NCI-H748 treated with DMSO at 0.1 percent for 48 hours (cell line): Measurements from ENCODE around the gene LIN52.

Experiments
- DNase-seq: peaks from one replicate; lab custom pipeline; 2025; lab: John Stamatoyannopoulos, UW

LIN52 gene

GRCh38 chr14:74194506-74195274 lies 109.9 kb downstream of the LIN52 start:
- DNase-seq = no peak

- DNase-seq = no peak
Measured at GRCh38 chr14:74195623-74196022, 110.9 kb downstream of the LIN52 start.

- no peak for DNase-seq
Measured at GRCh38 chr14:74198441-74199234, 113.9 kb downstream of the LIN52 start.

- no peak for DNase-seq
Measured at GRCh38 chr14:74202113-74202512, 117.4 kb downstream of the LIN52 start.

- no peak for DNase-seq
Measured at GRCh38 chr14:74203639-74204038, 118.9 kb downstream of the LIN52 start.

- no peak for DNase-seq
Measured at GRCh38 chr14:74204491-74204890, 119.7 kb downstream of the LIN52 start.

GRCh38 chr14:74205882-74206281 lies 121.1 kb downstream of the LIN52 start:
- DNase-seq = no peak

- no peak for DNase-seq
Measured at GRCh38 chr14:74207943-74208342, 123.2 kb downstream of the LIN52 start.

- DNase-seq = no peak
Measured at GRCh38 chr14:74208642-74209041, 123.9 kb downstream of the LIN52 start.

GRCh38 chr14:74211945-74212580 lies 127.3 kb downstream of the LIN52 start:
- DNase-seq = no peak

GRCh38 chr14:74213907-74214803 lies 129.4 kb downstream of the LIN52 start:
- no peak for DNase-seq

GRCh38 chr14:74216671-74217070 lies 131.9 kb downstream of the LIN52 start:
- DNase-seq = no peak

GRCh38 chr14:74217672-74218448 lies 133.1 kb downstream of the LIN52 start:
- peak; percentile 21 for DNase-seq

GRCh38 chr14:74218462-74218861 lies 133.7 kb downstream of the LIN52 start:
- DNase-seq = no peak

GRCh38 chr14:74219277-74220205 lies 134.8 kb downstream of the LIN52 start:
- DNase-seq = no peak

- no peak for DNase-seq
Measured at GRCh38 chr14:74220991-74221390, 136.2 kb downstream of the LIN52 start.

- no peak for DNase-seq
Measured at GRCh38 chr14:74221741-74222140, 137.0 kb downstream of the LIN52 start.

GRCh38 chr14:74223016-74223415 lies 138.3 kb downstream of the LIN52 start:
- no peak for DNase-seq

GRCh38 chr14:74231784-74232183 lies 147.0 kb downstream of the LIN52 start:
- no peak for DNase-seq

GRCh38 chr14:74235017-74235416 lies 150.3 kb downstream of the LIN52 start:
- DNase-seq = no peak
